Measurements from ENCODE around the gene ADAR.

ADAR gene

DNA sequence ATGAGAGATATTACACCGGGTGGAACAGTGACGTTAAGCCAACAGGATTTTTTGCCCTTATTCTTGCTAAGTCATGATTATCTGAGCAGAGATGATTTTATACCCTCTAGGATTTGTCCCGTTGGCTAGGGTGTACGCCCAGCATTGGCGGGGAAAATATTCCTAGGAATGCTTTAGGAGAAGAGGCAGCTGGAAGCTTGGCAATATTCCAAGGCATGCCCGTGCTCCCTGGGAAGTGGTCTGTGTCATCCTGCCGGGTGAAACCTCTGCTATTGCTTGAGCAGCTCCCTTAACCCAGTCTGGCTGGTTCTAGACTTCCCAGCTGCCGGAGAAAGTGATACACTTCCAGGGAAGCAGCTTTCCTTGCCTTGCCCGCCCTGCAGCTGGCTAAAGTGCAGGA, 24.2 kb downstream of the ADAR start:
- FAIRE-seq = no peak

DNA sequence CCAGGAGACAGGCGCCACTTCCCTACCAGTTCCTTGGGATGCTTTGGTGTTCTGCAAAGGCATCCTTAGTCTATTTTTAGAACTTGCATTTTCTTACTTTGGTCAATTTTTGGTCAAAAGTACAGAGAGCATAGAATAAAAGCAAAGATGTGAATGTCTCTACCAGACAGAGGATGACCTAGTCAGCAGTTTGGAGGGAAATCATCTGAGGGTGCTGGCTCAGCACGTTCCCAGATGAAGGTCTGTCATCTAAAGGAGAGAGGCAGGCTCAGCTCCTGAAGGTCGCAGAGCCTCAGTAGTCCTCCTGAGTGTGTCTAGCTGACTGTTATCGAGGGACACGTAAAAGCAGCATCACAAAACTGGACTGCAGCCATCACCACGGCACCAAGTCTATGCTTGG, 25.1 kb downstream of the ADAR start:
- no peak for FAIRE-seq

- no peak for FAIRE-seq
Observed at GRCh38 chr1:154581766-154582165, 26.2 kb downstream of the ADAR start.

- FAIRE-seq = no peak
Observed at GRCh38 chr1:154579374-154579773, 28.6 kb downstream of the ADAR start.

- no peak for FAIRE-seq
Observed at GRCh38 chr1:154578058-154578418, 29.9 kb downstream of the ADAR start.

GRCh38 chr1:154577346-154578057, 30.5 kb downstream of the ADAR start:
- FAIRE-seq = no peak

- no peak for FAIRE-seq
Observed at GRCh38 chr1:154575951-154576566, 31.9 kb downstream of the ADAR start.

GRCh38 chr1:154575147-154575927, 32.6 kb downstream of the ADAR start:
- FAIRE-seq = no peak

GRCh38 chr1:154574716-154575115, 33.3 kb downstream of the ADAR start:
- no peak for FAIRE-seq

GRCh38 chr1:154573168-154573510, 34.8 kb downstream of the ADAR start:
- no peak for FAIRE-seq

- no peak for FAIRE-seq
Observed at GRCh38 chr1:154572468-154573167, 35.4 kb downstream of the ADAR start.

GRCh38 chr1:154571964-154572288, 36.1 kb downstream of the ADAR start:
- no peak for FAIRE-seq

DNA sequence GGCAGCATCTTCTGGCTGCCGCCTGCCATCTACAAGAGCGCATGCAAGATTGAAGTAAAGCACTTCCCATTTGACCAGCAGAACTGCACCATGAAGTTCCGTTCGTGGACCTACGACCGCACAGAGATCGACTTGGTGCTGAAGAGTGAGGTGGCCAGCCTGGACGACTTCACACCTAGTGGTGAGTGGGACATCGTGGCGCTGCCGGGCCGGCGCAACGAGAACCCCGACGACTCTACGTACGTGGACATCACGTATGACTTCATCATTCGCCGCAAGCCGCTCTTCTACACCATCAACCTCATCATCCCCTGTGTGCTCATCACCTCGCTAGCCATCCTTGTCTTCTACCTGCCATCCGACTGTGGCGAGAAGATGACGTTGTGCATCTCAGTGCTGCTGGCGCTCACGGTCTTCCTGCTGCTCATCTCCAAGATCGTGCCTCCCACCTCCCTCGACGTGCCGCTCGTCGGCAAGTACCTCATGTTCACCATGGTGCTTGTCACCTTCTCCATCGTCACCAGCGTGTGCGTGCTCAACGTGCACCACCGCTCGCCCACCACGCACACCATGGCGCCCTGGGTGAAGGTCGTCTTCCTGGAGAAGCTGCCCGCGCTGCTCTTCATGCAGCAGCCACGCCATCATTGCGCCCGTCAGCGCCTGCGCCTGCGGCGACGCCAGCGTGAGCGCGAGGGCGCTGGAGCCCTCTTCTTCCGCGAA, 36.6 kb downstream of the ADAR start:
- no peak for FAIRE-seq

GRCh38 chr1:154568157-154568815, 39.7 kb downstream of the ADAR start:
- FAIRE-seq = no peak

- no peak for FAIRE-seq
Observed at GRCh38 chr1:154567386-154568156, 40.4 kb downstream of the ADAR start, which contains the start of gene CHRNB2. TSS of gene CHRNB2 (plus strand) at chr1:154567778. CDS start at chr1:154568045, 267 bp downstream.

GRCh38 chr1:154565876-154566275, 42.1 kb downstream of the ADAR start:
- FAIRE-seq = no peak

GRCh38 chr1:154559466-154560044, 48.4 kb downstream of the ADAR start:
- peak; percentile 94 for FAIRE-seq

DNA sequence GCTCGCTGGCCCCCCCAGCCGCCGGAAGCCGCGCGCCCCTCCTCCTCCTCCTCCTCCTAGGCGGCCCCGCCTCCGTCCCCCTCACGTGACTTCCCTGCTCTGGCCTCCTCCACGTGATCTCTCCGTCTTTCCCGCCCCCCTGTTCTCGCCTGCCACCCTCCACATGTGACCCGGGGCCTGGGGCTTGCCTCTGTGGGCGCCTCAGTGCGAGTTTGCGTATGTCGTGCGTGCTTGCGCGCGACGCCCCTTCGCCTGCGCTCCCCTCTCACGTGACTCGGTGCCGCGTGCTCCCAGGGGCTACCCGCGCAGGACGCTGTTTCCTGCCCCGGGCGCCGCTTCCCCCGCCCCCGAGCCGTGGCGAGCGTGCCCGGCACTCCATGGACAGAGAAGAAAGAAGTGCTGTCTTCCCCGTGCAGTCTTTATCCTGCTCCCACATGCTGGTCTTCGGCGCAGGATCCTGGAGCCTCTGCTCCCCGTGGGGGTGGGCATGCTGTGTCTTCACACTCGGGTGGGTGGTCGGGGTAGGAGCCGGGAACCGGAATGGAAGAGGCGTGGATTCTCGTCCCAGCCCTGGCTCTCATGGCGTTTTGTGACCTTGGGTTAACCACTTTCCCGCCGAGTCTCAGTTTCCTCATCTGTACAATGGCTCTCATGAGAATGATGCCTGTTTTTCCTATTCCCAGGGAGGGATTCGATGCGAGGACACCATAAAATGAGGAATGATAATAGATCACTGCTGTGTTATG, 49.1 kb downstream of the ADAR start:
- peak; percentile 91 for FAIRE-seq

- FAIRE-seq = no peak
Observed at GRCh38 chr1:154557939-154558719, 49.9 kb downstream of the ADAR start, which contains the start of gene UBE2Q1. TSS of gene UBE2Q1 (minus strand) at chr1:154558662. CDS start at chr1:154558553, 109 bp downstream.

Measured in TTC549 (cell line).